SK-N-SH (cell line): ENCODE results near the gene TP73. TPM values are rescaled to one million over a fixed set of nuclear protein-coding genes. Genes with fewer than 3 reads are reported as not detected.

ENCODE experiments used
- CTCF ChIA-PET: fragments of 300-600, 350-600 bp; formaldehyde crosslinking; extraction: SDS; loops from one replicate; lab custom pipeline; 2021; lab: Yijun Ruan, JAX
- POLR2A ChIA-PET: fragments of 350-600 bp; sonication (Branson Sonifier 250); formaldehyde crosslinking; extraction: SDS; loops from one replicate; lab custom pipeline; 2020; ENCODE audit warnings: antibody characterized with exemption, inconsistent platforms; lab: Yijun Ruan, JAX
- DNase-seq: peaks from one replicate; pipeline ENCODE4 v3.0.0; 2012
- H2AFZ ChIP-seq: fragments of 200-600 bp; sonication (generic); 2 replicates; pipeline ENCODE4 v1.8.1; 2016; ENCODE audit warnings: antibody characterized with exemption, mild to moderate bottlenecking, low read depth
- H3F3A ChIP-seq: fragments of 200-600 bp; sonication (generic); replicated peaks from 2 replicates; pipeline ENCODE3; 2016; ENCODE audit warnings: antibody characterized with exemption, mild to moderate bottlenecking; ENCODE audit not compliant: insufficient read depth
- H3K27ac ChIP-seq, 2 experiments: fragments of 200-500 bp in 1 of 2; fragments of 200-600 bp in 1 of 2; sonication (Bioruptor generic) in 1 of 2; sonication (generic), shearing (Covaris generic) in 1 of 2; 2 replicates each; pipeline versions ENCODE4 v1.5.1 to v1.6.1; 2014 to 2016; ENCODE audit warnings: low read depth in 2 of 2, inconsistent platforms in 1 of 2, low read length in 1 of 2, mild to moderate bottlenecking in 1 of 2, mixed read lengths in 1 of 2
- H3K27me3 ChIP-seq: fragments of 200-600 bp; sonication (generic), shearing (Covaris generic); 2 replicates; pipeline ENCODE4 v1.6.1; 2016; ENCODE audit warnings: mixed run types; ENCODE audit not compliant: insufficient read depth
- H3K36me3 ChIP-seq, 2 experiments: fragments of 200-500 bp in 1 of 2; fragments of 200-600 bp in 1 of 2; sonication (Bioruptor generic) in 1 of 2; sonication (generic) in 1 of 2; replicated peaks in 1 of 2; 2 replicates each; pipeline versions ENCODE3 to v1.5.1; 2014 to 2016; ENCODE audit warnings: low read length in 1 of 2, mild to moderate bottlenecking in 1 of 2; ENCODE audit not compliant: insufficient read depth in 2 of 2, control insufficient read depth in 1 of 2
- H3K4me1 ChIP-seq, 2 experiments: fragments of 200-500 bp in 1 of 2; fragments of 200-600 bp in 1 of 2; sonication (Bioruptor generic) in 1 of 2; sonication (generic), shearing (Covaris generic) in 1 of 2; 2 replicates each; pipeline versions ENCODE4 v1.5.1 to v1.6.1; 2014 to 2016; ENCODE audit warnings: low read depth in 1 of 2, low read length in 1 of 2, mixed run types in 1 of 2; ENCODE audit not compliant: insufficient read depth in 2 of 2, control insufficient read depth in 1 of 2
- H3K4me2 ChIP-seq: fragments of 200-600 bp; sonication (generic), shearing (Covaris generic); 2 replicates; pipeline ENCODE4 v1.6.1; 2017; ENCODE audit warnings: mixed run types
- H3K4me3 ChIP-seq, 2 experiments: fragments of 200-500 bp in 1 of 2; fragments of 200-600 bp in 1 of 2; sonication (Bioruptor generic) in 1 of 2; sonication (generic), shearing (Covaris generic) in 1 of 2; 2 replicates each; pipeline versions ENCODE4 v1.5.1 to v1.8.1; 2014 to 2016; ENCODE audit warnings: low read depth in 2 of 2, inconsistent platforms in 1 of 2, low read length in 1 of 2, mild to moderate bottlenecking in 1 of 2, mixed read lengths in 1 of 2, moderate library complexity in 1 of 2
- H3K79me2 ChIP-seq: fragments of 200-600 bp; sonication (generic); 2 replicates; pipeline ENCODE4 v1.8.1; 2017; ENCODE audit warnings: mild to moderate bottlenecking; ENCODE audit not compliant: insufficient read depth
- H3K9ac ChIP-seq: fragments of 200-600 bp; sonication (generic); 2 replicates; pipeline ENCODE4 v1.6.1; 2017; ENCODE audit warnings: mixed run types
- H3K9me2 ChIP-seq: fragments of 200-600 bp; sonication (generic); 2 replicates; pipeline ENCODE4 v1.6.1; 2017; ENCODE audit warnings: mixed run types
- H3K9me3 ChIP-seq: fragments of 200-600 bp; sonication (generic); 2 replicates; pipeline ENCODE4 v1.6.1; 2017; ENCODE audit warnings: mixed run types, mild to moderate bottlenecking, moderate library complexity
- H4K20me1 ChIP-seq: fragments of 200-600 bp; sonication (generic); 2 replicates; pipeline ENCODE4 v1.6.1; 2017; ENCODE audit warnings: mild to moderate bottlenecking, mixed run types; ENCODE audit not compliant: insufficient read depth
- CHD2 ChIP-seq: fragments of 150-350 bp; IDR thresholded peaks from 2 replicates; pipeline ENCODE4 v1.6.1; 2018; ENCODE audit warnings: low read length; ENCODE audit not compliant: partially characterized antibody
- ELF1 ChIP-seq: IDR thresholded peaks from 2 replicates; pipeline ENCODE4 v1.4.0; 2012
- EZH2phosphoT487 ChIP-seq: fragments of 200-600 bp; sonication (generic); IDR thresholded peaks from 2 replicates; pipeline ENCODE4 v1.6.1; 2017; ENCODE audit warnings: low read depth, mixed run types, mild to moderate bottlenecking, antibody characterized with exemption, moderate library complexity, borderline replicate concordance
- FOXJ3 ChIP-seq: sonication (generic); formaldehyde crosslinking; IDR thresholded peaks from 2 replicates; pipeline ENCODE4 v1.5.1; 2020; ENCODE audit warnings: mild to moderate bottlenecking, missing genetic modification reagents
- GABPA ChIP-seq: IDR thresholded peaks from 2 replicates; pipeline ENCODE4 v1.4.0; 2012; ENCODE audit warnings: low read depth, mild to moderate bottlenecking
- GATA2 ChIP-seq: sonication (generic); formaldehyde crosslinking; IDR thresholded peaks from 2 replicates; pipeline ENCODE4 v1.5.0; 2020; ENCODE audit warnings: mild to moderate bottlenecking, missing genetic modification reagents
- IRF3 ChIP-seq: fragments of 150-350 bp; IDR thresholded peaks from 2 replicates; pipeline ENCODE4 v1.6.1; 2016; ENCODE audit warnings: mild to moderate bottlenecking, low read depth, low read length
- JUND ChIP-seq: IDR thresholded peaks from 2 replicates; pipeline ENCODE4 v1.4.0; 2012
- MAX ChIP-seq: IDR thresholded peaks from 2 replicates; pipeline ENCODE4 v1.4.0; 2012; ENCODE audit warnings: low read depth
- MEF2A ChIP-seq: IDR thresholded peaks from 2 replicates; pipeline ENCODE4 v1.4.0; 2012; ENCODE audit warnings: low read depth, borderline replicate concordance
- POLR2AphosphoS5 ChIP-seq: IDR thresholded peaks from 2 replicates; pipeline ENCODE4 v1.6.1; 2012; ENCODE audit warnings: low read depth, low read length
- RFX5 ChIP-seq: IDR thresholded peaks from 2 replicates; pipeline ENCODE4 v1.6.1; 2012; ENCODE audit warnings: mild to moderate bottlenecking, improper control_type of control experiment, low read length
- SMC3 ChIP-seq: IDR thresholded peaks from 2 replicates; pipeline ENCODE4 v1.6.1; 2012; ENCODE audit warnings: low read depth, low read length, improper control_type of control experiment
- TAF1 ChIP-seq: IDR thresholded peaks from 2 replicates; pipeline ENCODE4 v1.6.1; 2012; ENCODE audit warnings: low read depth, mild to moderate bottlenecking, low read length, moderate library complexity, borderline replicate concordance
- TCF12 ChIP-seq: IDR thresholded peaks from 2 replicates; pipeline ENCODE4 v1.4.0; 2012
- USF1 ChIP-seq: IDR thresholded peaks from 2 replicates; pipeline ENCODE4 v1.4.0; 2012; ENCODE audit warnings: low read depth, borderline replicate concordance
- WGBS: methylation state at CpG from one replicate; pipeline ENCODE4 v1.1.6; 2017; ENCODE audit warnings: low lambda C conversion rate; 5-methylcytosine and 5-hydroxymethylcytosine counted together
- polyA plus RNA-seq, 3 experiments: library from polyadenylated mRNA; depleted of rRNA; stranded (reverse); fragments of >200 nt; gene quantifications; 2 replicates each; pipeline ENCODE4 v1.2.3, GENCODE V29; 2012

TP73 gene
- polyA plus RNA-seq, 1 of the 3 experiments (the other 2 are of a cell fraction): 0.64 TPM

GRCh38 chr1:3691421-3692204, 39.3 kb downstream of the TP73 start:
- H3K36me3 ChIP-seq: no peaks in the 10 kb centered on the region
- H3K79me2 ChIP-seq: no peaks in the 10 kb centered on the region
- no peak overlapping the region for H3K4me2 ChIP-seq
- H3K9me3 ChIP-seq: no peaks in the 10 kb centered on the region
- H3F3A ChIP-seq: no peaks in the 10 kb centered on the region
- DNase-seq: no peak
- no peaks in the 10 kb centered on the region for H4K20me1 ChIP-seq
- 68% methylated on average over 17 of the region's 24 CpGs for WGBS
- TF ChIP-seq GATA2 (CRISPR knock-in tag): no peak
- TF ChIP-seq GABPA: no peak
- TF ChIP-seq EZH2phosphoT487: no peak
- TF ChIP-seq FOXJ3 (CRISPR knock-in tag): no peak
- no peak for TF ChIP-seq ELF1
- TF ChIP-seq CHD2: no peak
- no peak for TF ChIP-seq USF1
- TF ChIP-seq POLR2AphosphoS5: no peak
- TF ChIP-seq TAF1: no peak
- no peak for TF ChIP-seq MAX
- H3K4me1 ChIP-seq: peaks cover 0 to 14% of the 10 kb centered on the region in 2 experiments; a peak in 1 of 4 replicates
- H3K4me3 ChIP-seq: no peak overlapping the region
- no peak overlapping the region for H3K9ac ChIP-seq
- H2AFZ ChIP-seq: no peak overlapping the region
- CTCF ChIA-PET: interaction anchor here (0.7 to 3.6 kb wide), 3 partner anchors 14 to 125 kb away, joined by 3 to 14 read pairs (median 3); no protein-coding TSS in a partner anchor
- H3K9me2 ChIP-seq: no peaks in the 10 kb centered on the region
- POLR2A ChIA-PET: no interaction called here
- no peaks in the 10 kb centered on the region for H3K27me3 ChIP-seq
- no peak overlapping the region for H3K27ac ChIP-seq

- no peaks in the 10 kb centered on the region for H3K9me2 ChIP-seq
- TF ChIP-seq SMC3: no peak
- no peak for TF ChIP-seq RFX5
- no peak for TF ChIP-seq TCF12
- no peak for TF ChIP-seq GATA2 (CRISPR knock-in tag)
- TF ChIP-seq IRF3: no peak
- no peak for TF ChIP-seq JUND
- TF ChIP-seq ELF1: no peak
- TF ChIP-seq MEF2A: no peak
- TF ChIP-seq, all 33 proteins: peak for 0
- Histone ChIP-seq H3F3A (no peaks in the 10 kb centered on the region), H3K36me3 (no peaks in the 10 kb centered on the region), H3K9me3 (no peaks in the 10 kb centered on the region), H4K20me1 (no peaks in the 10 kb centered on the region), H3K27me3 (no peaks in the 10 kb centered on the region), H2AFZ (no peak overlapping the region), H3K4me2 (no peak overlapping the region), H3K4me1 (peaks cover 0 to 24% of the 10 kb centered on the region in 2 experiments; a peak in 1 of 4 replicates), H3K4me3 (no peak overlapping the region), H3K9ac (no peak overlapping the region), H3K27ac (no peak overlapping the region), H3K79me2 (no peaks in the 10 kb centered on the region)
- CTCF ChIA-PET: interaction anchor here (3.6 kb wide), 1 partner anchor 32 kb away, joined by 14 read pairs; no protein-coding TSS in a partner anchor
- WGBS: 51% methylated on average over 12 of the region's 13 CpGs
- no peak for DNase-seq
- POLR2A ChIA-PET: no interaction called here
These were observed 40.3 kb downstream of the TP73 start for GRCh38 chr1:3692598-3692997.
